LNCaP clone FGC (cell line): ENCODE measurements around the gene CD9.

ENCODE experiments used
- DNase-seq: peaks from one replicate; pipeline ENCODE4 v3.0.0-alpha.2; 2011; ENCODE audit warnings: low read depth
- H3K4me3 ChIP-seq: 2 replicates; pipeline ENCODE4 v1.5.1; 2011; ENCODE audit warnings: mild to moderate bottlenecking, low read depth, low read length, control low read depth
- TF ChIP-seq, protein P1 (sequence below): IDR thresholded peaks from 2 replicates; pipeline ENCODE4 v1.5.1; 2012; ENCODE audit warnings: mild to moderate bottlenecking; ENCODE audit not compliant: control insufficient read depth, insufficient read depth; ENCODE audit errors: extremely low read depth

Gene CD9

DNA sequence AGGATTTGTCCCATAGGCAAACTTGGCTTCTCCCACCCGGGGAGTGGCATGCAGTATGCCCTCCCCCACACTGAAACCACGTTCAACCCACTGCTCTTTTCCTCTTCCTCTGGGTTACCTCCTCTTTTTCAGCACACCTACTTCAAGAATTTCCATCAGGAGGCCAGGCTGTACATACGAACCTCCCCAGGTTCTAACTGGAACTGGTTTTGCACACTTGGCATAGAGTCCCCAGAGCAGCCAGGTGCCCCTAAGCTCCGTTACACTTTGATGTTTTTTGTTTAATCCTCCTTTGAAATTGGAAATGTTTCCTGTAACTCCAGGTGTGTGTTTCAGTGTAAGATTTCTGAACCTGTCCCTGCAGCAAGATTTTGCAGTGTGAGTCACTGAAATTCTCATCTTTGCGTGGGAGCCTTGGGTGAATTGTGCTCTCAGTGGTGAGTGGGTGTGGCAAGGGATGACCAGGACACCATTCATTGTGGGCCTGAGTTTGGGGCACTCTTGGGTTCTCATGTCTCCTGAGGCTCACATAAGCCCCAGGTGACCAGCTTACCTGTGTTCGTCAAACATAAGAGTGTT, 18.2 kb downstream of the CD9 start:
- no peak overlapping the region for H3K4me3 ChIP-seq
- TF ChIP-seq, protein P1, sequence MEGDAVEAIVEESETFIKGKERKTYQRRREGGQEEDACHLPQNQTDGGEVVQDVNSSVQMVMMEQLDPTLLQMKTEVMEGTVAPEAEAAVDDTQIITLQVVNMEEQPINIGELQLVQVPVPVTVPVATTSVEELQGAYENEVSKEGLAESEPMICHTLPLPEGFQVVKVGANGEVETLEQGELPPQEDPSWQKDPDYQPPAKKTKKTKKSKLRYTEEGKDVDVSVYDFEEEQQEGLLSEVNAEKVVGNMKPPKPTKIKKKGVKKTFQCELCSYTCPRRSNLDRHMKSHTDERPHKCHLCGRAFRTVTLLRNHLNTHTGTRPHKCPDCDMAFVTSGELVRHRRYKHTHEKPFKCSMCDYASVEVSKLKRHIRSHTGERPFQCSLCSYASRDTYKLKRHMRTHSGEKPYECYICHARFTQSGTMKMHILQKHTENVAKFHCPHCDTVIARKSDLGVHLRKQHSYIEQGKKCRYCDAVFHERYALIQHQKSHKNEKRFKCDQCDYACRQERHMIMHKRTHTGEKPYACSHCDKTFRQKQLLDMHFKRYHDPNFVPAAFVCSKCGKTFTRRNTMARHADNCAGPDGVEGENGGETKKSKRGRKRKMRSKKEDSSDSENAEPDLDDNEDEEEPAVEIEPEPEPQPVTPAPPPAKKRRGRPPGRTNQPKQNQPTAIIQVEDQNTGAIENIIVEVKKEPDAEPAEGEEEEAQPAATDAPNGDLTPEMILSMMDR = no peak
- no peak for DNase-seq

GRCh38 chr12:6219980-6220379, 19.8 kb downstream of the CD9 start:
- TF ChIP-seq, protein P1 = no peak
- H3K4me3 ChIP-seq = no peak overlapping the region
- DNase-seq = no peak

DNA sequence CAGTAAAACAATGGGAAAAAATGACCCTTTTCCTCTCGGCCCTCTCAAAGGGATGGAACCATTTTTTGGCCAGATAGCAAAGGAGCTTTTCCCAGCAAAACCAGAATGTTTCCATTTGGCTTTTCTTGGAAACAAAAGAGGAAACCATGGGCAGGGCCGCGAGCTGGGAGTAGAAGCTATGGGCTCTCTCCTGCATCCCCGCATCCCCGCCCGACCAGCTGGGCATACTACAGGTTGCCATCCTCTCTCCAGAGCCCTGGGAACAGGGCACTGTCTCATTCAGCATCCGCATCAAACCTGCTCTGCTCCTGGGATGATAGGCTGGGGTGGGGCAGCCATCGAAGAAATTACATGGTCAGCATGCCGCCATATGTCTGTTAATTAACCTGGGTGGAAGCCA, 20.9 kb downstream of the CD9 start:
- no peak for DNase-seq
- TF ChIP-seq, protein P1 = no peak

DNA sequence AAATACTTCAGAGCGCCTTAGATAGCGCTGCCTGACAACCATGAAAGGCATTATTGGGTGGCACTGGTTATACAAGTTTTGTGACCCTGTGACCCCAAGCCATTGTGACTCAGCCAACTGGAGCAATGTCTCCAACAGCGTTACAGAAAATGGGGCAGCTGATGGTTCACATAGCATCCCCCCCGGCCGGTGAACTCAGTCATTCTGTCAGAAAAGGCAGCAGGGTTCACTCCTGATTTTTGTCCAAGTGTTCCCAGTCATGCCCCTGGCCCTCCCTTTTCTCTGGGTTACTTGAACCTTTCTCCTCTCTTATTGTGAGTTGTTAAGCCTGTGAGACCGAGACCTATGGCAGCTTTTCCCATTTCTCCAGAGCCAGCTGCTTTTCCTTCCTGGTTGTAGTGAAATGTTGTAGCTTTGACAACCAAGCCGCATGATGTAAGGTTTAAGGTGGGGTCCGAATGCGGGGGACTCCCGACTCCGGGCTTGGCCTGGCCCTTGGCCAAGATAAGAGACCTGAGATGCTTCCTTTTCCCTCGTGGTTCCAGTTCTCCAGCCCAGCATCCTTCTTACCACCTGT, 22.0 kb downstream of the CD9 start:
- TF ChIP-seq, protein P1 = no peak
- DNase-seq = no peak
- H3K4me3 ChIP-seq = no peak overlapping the region

More for the DNA sequence above, 20.9 kb downstream of the CD9 start:
- H3K4me3 ChIP-seq = no peak overlapping the region

- no peak overlapping the region for H3K4me3 ChIP-seq
- TF ChIP-seq, protein P1 = no peak
- no peak for DNase-seq
Observed at GRCh38 chr12:6223545-6223944, 23.3 kb downstream of the CD9 start.

GRCh38 chr12:6224550-6224949, 24.4 kb downstream of the CD9 start:
- no peak for DNase-seq
- TF ChIP-seq, protein P1 = no peak
- no peak overlapping the region for H3K4me3 ChIP-seq

GRCh38 chr12:6225630-6226001, 25.4 kb downstream of the CD9 start:
- TF ChIP-seq, protein P1 = no peak
- H3K4me3 ChIP-seq = no peak overlapping the region

More at GRCh38 chr12:6225630-6226001, 25.4 kb downstream of the CD9 start:
- DNase-seq = no peak
